Measurements from ENCODE around the gene SETDB2. TPM values are rescaled to one million over a fixed set of nuclear protein-coding genes. Genes with fewer than 3 reads are reported as not detected.

SETDB2 gene
- total and polyA plus RNA-seq, 2 experiments from 2014 or later = 2.8 to 5.7 TPM

- H3K4me2 ChIP-seq (ENCODE audit: unreplicated experiment) = no peak overlapping the region
- peaks cover 18% of the 10 kb centered on the region; the same call in 1 of the 2 replicates for H3F3A ChIP-seq (ENCODE audit: insufficient read depth)
- H3K27me3 ChIP-seq (replicated peaks; ENCODE audit: insufficient read depth) = no peaks in the 10 kb centered on the region
- H3K4me3 ChIP-seq = no peak overlapping the region
- peaks cover 24% of the 10 kb centered on the region for H3K4me1 ChIP-seq (ENCODE audit: insufficient read depth)
- no peaks in the 10 kb centered on the region for H3K79me2 ChIP-seq (ENCODE audit: insufficient read depth)
- no peaks in the 10 kb centered on the region for H3K9me2 ChIP-seq (ENCODE audit: insufficient read depth)
- H3K27ac ChIP-seq = no peak overlapping the region
- H3K36me3 ChIP-seq (ENCODE audit: low read depth) = peaks cover 15% of the 10 kb centered on the region; the same call in 1 of the 2 replicates
- H3K9ac ChIP-seq = no peak overlapping the region
- WGBS, 2 experiments (ENCODE audit: low coverage in 1 of 2, low lambda C conversion rate in 2 of 2, missing lambda C conversion rate in 2 of 2) = 94 to 100% methylated on average over 1 of the region's 1 CpG
- no peak for DNase-seq
- H4K20me1 ChIP-seq (ENCODE audit: insufficient read depth) = no peaks in the 10 kb centered on the region
- in situ Hi-C loops (cut with MboI) = no loop called here
- no peak overlapping the region for H2AFZ ChIP-seq
- H3K9me3 ChIP-seq (ENCODE audit: low read depth) = no peaks in the 10 kb centered on the region
- no peak for TF ChIP-seq EZH2 (IDR thresholded peaks at IDR 0.05; ENCODE audit: insufficient read depth, poor library complexity, severe bottlenecking)
- no peak for TF ChIP-seq EZH2phosphoT487 (IDR thresholded peaks at IDR 0.05; ENCODE audit: insufficient read depth, low read depth)
These were observed 15.5 kb downstream of the SETDB2 start for GRCh38 chr13:49459580-49459979.

GRCh38 chr13:49464085-49464484 lies 20.0 kb downstream of the SETDB2 start:
- H3K36me3 ChIP-seq (ENCODE audit: low read depth) = peaks cover 15% of the 10 kb centered on the region; the same call in 1 of the 2 replicates
- in situ Hi-C loops (cut with MboI) = no loop called here

GRCh38 chr13:49464621-49465325 lies 20.7 kb downstream of the SETDB2 start:
- no peak for DNase-seq
- Histone ChIP-seq H4K20me1 (ENCODE audit: insufficient read depth) (no peaks in the 10 kb centered on the region), H3K9me3 (ENCODE audit: low read depth) (no peaks in the 10 kb centered on the region), H3K9ac (no peak overlapping the region), H3K79me2 (ENCODE audit: insufficient read depth) (no peaks in the 10 kb centered on the region), H3K4me1 (ENCODE audit: insufficient read depth) (no peaks in the 10 kb centered on the region), H2AFZ (no peak overlapping the region), H3F3A (ENCODE audit: insufficient read depth) (no peaks in the 10 kb centered on the region), H3K4me2 (ENCODE audit: unreplicated experiment) (no peak overlapping the region), H3K36me3 (ENCODE audit: low read depth) (peaks cover 15% of the 10 kb centered on the region; the same call in 1 of the 2 replicates), H3K27ac (no peak overlapping the region), H3K27me3 (replicated peaks; ENCODE audit: insufficient read depth) (no peaks in the 10 kb centered on the region), H3K9me2 (ENCODE audit: insufficient read depth) (no peaks in the 10 kb centered on the region), H3K4me3 (no peak overlapping the region)
- no peak for TF ChIP-seq EZH2phosphoT487 (IDR thresholded peaks at IDR 0.05; ENCODE audit: insufficient read depth, low read depth)
- WGBS, 2 experiments (ENCODE audit: low coverage in 1 of 2, low lambda C conversion rate in 2 of 2, missing lambda C conversion rate in 2 of 2) = 96 to 98% methylated on average over 4 of the region's 4 CpGs
- in situ Hi-C loops (cut with MboI) = no loop called here

More at GRCh38 chr13:49464085-49464484, 20.0 kb downstream of the SETDB2 start:
- no peaks in the 10 kb centered on the region for H3K9me2 ChIP-seq (ENCODE audit: insufficient read depth)
- no peak overlapping the region for H3K27ac ChIP-seq
- H3K4me1 ChIP-seq (ENCODE audit: insufficient read depth) = no peaks in the 10 kb centered on the region
- H3K4me3 ChIP-seq = no peak overlapping the region
- H3K79me2 ChIP-seq (ENCODE audit: insufficient read depth) = no peaks in the 10 kb centered on the region
- H3K9ac ChIP-seq = no peak overlapping the region
- no peaks in the 10 kb centered on the region for H3F3A ChIP-seq (ENCODE audit: insufficient read depth)
- no peaks in the 10 kb centered on the region for H4K20me1 ChIP-seq (ENCODE audit: insufficient read depth)
- no peak for DNase-seq
- no peaks in the 10 kb centered on the region for H3K27me3 ChIP-seq (replicated peaks; ENCODE audit: insufficient read depth)
- H3K9me3 ChIP-seq (ENCODE audit: low read depth) = no peaks in the 10 kb centered on the region
- H3K4me2 ChIP-seq (ENCODE audit: unreplicated experiment) = no peak overlapping the region
- WGBS, 2 experiments (ENCODE audit: low coverage in 1 of 2, low lambda C conversion rate in 2 of 2, missing lambda C conversion rate in 2 of 2) = 91 to 97% methylated on average over 1 of the region's 1 CpG
- TF ChIP-seq EZH2phosphoT487 (IDR thresholded peaks at IDR 0.05; ENCODE audit: insufficient read depth, low read depth) = no peak
- no peak for TF ChIP-seq EZH2 (IDR thresholded peaks at IDR 0.05; ENCODE audit: insufficient read depth, poor library complexity, severe bottlenecking)
- H2AFZ ChIP-seq = no peak overlapping the region

GRCh38 chr13:49466292-49466838 lies 22.3 kb downstream of the SETDB2 start:
- no peaks in the 10 kb centered on the region for H3K4me1 ChIP-seq (ENCODE audit: insufficient read depth)
- H3K4me3 ChIP-seq = no peak overlapping the region
- H4K20me1 ChIP-seq (ENCODE audit: insufficient read depth) = no peaks in the 10 kb centered on the region
- 95 to 99% methylated on average over 5 of the region's 5 CpGs for WGBS, 2 experiments (ENCODE audit: low coverage in 1 of 2, low lambda C conversion rate in 2 of 2, missing lambda C conversion rate in 2 of 2)
- H3K9ac ChIP-seq = no peak overlapping the region
- peaks cover 12% of the 10 kb centered on the region; the same call in 1 of the 2 replicates for H3K36me3 ChIP-seq (ENCODE audit: low read depth)
- no peak overlapping the region for H2AFZ ChIP-seq
- no peak overlapping the region for H3K4me2 ChIP-seq (ENCODE audit: unreplicated experiment)
- no peak for TF ChIP-seq EZH2phosphoT487 (IDR thresholded peaks at IDR 0.05; ENCODE audit: insufficient read depth, low read depth)
- TF ChIP-seq EZH2 (IDR thresholded peaks at IDR 0.05; ENCODE audit: insufficient read depth, poor library complexity, severe bottlenecking) = no peak
- no peak overlapping the region for H3K27ac ChIP-seq
- no peaks in the 10 kb centered on the region for H3F3A ChIP-seq (ENCODE audit: insufficient read depth)
- in situ Hi-C loops (cut with MboI) = no loop called here
- H3K9me3 ChIP-seq (ENCODE audit: low read depth) = no peaks in the 10 kb centered on the region
- no peaks in the 10 kb centered on the region for H3K27me3 ChIP-seq (replicated peaks; ENCODE audit: insufficient read depth)
- DNase-seq = no peak
- no peaks in the 10 kb centered on the region for H3K9me2 ChIP-seq (ENCODE audit: insufficient read depth)
- H3K79me2 ChIP-seq (ENCODE audit: insufficient read depth) = no peaks in the 10 kb centered on the region
